Measurements from ENCODE around the gene FADS2.

FADS2 gene

GRCh38 chr11:61797263-61797944, 30.7 kb upstream of the FADS2 start:
- DNase-seq, result peak; percentile 61

GRCh38 chr11:61799665-61800284, 28.3 kb upstream of the FADS2 start:
- no peak for DNase-seq

- no peak for DNase-seq
Measured at GRCh38 chr11:61800331-61801281, 27.5 kb upstream of the FADS2 start.

GRCh38 chr11:61802605-61803004, 25.5 kb upstream of the FADS2 start:
- no peak for DNase-seq

- no peak for DNase-seq
Measured at GRCh38 chr11:61803889-61804647, 24.0 kb upstream of the FADS2 start.

GRCh38 chr11:61805146-61805545, 23.0 kb upstream of the FADS2 start:
- DNase-seq, result no peak

- no peak for DNase-seq
Measured at GRCh38 chr11:61806785-61807184, 21.3 kb upstream of the FADS2 start.

GRCh38 chr11:61810671-61811175, 17.4 kb upstream of the FADS2 start:
- DNase-seq, result no peak

- DNase-seq, result no peak
Measured at GRCh38 chr11:61811831-61812230, 16.3 kb upstream of the FADS2 start.

GRCh38 chr11:61812736-61813411, 15.2 kb upstream of the FADS2 start:
- DNase-seq, result no peak

GRCh38 chr11:61814247-61814957, 13.7 kb upstream of the FADS2 start:
- DNase-seq, result no peak

- peak; percentile 91 for DNase-seq
Measured at GRCh38 chr11:61814958-61815789, 12.9 kb upstream of the FADS2 start.

GRCh38 chr11:61815790-61816735, 12.0 kb upstream of the FADS2 start:
- peak; percentile 65 for DNase-seq

GRCh38 chr11:61816736-61817455, 11.2 kb upstream of the FADS2 start, which contains the start of gene FADS1:
FADS1 (minus strand) TSS chr11:61817003; CDS start chr11:61816929, 74 bp downstream.
- DNase-seq, result peak; percentile 89

GRCh38 chr11:61817471-61818202, 10.5 kb upstream of the FADS2 start:
- DNase-seq, result no peak

- no peak for DNase-seq
Measured at GRCh38 chr11:61820174-61820573, 7.9 kb upstream of the FADS2 start.

GRCh38 chr11:61826930-61827570, 1.1 kb upstream of the FADS2 start:
- no peak for DNase-seq

Measured in T1000 (cell line).